NOMO-1 treated with DMSO at 0.1 percent for 48 hours (cell line): ENCODE results near the gene METTL8.
A peak's percentile ranks its signal among the peaks of the same experiment; 100 is the strongest.

Experiments
- DNase-seq: peaks from one replicate; lab custom pipeline; 2025; ENCODE audit not compliant: unreplicated experiment; lab: John Stamatoyannopoulos, UW

Gene METTL8

GRCh38 chr2:171346723-171347557 lies 86.8 kb downstream of the METTL8 start:
- no peak for DNase-seq

DNA sequence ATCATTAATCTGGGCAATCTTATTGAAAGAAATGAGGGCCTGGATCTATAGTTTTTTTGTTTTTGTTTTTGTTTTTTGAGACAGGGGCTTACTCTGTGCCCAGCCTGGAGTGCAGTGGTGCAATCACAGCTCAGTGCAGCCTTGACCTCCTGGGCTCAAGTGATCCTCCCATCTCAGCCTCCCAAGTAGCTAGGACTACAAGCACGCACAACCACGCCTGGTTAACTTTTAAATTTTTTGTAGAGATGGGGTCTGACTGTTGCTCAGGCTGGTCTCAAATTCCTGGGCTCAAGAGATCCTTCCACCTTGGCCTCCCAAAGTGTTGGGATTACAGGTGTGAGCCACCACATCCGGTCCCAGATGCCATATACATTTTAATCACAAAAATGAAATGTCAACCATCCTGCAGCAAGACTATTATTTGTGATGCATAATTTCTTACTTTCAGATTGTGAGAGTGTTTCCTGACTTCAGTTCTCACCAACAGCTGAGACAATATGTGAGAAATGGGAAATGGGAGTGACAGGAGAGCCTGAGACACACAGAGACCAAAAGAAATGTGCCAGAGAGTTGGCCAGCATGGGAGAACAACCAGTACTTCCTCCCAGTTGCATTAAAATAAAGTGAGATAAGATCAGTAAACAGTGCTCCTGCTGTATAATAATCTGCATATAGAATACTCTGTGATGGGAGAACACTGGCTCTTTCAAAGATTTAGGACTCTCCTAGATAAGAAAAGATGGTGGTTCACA lies 87.6 kb downstream of the METTL8 start:
- DNase-seq: no peak

DNA sequence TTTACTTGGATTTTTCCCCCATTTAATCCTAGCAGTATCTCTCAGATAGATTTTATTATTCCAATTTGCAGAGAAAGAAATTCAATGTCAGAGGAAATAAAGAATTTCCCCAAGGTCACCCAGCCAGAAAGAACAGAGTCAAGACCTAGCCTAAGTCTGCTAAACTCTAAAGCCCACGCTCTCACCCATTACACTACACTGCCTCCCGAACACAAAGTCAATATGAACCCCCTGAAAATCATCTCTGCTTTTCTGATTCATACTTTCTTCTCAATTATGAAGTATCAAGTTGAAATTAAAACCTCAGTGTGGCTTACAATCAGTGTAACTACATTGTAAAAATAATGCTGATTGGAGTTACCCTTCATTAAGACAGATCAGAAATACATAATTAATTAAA lies 89.6 kb downstream of the METTL8 start:
- no peak for DNase-seq

DNA sequence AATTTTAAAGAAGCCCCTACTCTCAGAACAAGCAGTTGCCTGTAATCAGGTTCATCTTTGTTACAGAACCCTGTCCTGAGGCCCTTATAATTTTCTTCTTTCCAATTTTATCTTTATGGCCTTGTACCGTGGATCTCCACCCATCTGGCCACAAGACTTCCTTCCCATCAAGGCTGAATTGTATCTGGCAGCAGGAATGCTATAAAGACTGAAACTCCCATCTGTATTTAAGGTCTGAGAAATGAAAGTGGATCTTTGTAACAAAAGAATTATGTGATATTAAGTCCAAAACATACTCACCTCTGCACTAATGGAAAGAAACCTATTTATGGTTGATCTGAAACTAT lies 91.8 kb downstream of the METTL8 start:
- no peak for DNase-seq

DNA sequence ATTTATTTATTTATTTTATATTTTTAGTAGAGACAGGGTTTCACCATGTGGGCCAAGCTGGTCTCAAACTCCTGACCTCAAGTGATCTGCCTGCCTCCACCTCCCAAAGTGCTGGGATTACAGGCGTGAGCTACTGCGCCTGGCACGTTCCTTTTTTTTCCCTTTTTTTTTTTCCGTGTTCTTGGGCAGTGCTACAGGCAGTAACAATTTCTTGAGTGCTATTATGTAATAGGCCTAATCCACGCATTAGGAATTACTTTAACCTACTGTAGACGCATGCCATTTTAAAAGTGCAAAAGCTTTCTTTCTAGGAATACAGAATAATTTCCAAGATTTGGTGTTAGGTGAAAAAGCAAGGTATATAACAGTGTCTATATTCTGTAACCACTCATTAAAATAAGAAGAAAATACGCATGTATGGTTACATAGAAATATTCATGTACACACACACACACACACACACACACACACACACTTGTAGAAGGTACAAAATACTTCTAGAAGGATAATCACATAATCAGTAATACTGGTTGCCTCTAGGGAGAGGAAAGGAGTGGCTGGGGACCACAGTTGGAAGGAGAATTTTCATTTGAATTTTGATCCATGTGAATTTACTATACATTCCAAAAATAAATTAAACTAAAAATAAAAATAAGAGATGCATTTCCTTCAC lies 92.3 kb downstream of the METTL8 start:
- no peak for DNase-seq

DNA sequence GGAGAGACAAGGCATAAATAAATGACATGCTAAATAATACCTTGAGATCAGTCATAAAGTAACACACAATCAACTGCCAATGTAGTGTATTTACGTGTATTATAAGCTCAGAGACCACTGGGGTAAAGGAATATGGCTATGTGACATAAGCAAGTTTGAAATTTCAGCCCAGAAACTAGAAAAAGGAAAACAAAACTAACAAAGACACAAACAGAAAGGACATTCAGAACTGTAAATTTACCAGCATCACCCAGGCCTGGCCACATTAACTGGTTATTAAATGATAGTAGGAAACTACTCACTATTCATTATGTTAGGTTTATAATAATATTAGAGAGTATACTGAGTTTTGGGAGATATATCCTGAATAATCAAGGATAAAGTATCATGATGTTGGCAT lies 98.8 kb downstream of the METTL8 start:
- no peak for DNase-seq

DNA sequence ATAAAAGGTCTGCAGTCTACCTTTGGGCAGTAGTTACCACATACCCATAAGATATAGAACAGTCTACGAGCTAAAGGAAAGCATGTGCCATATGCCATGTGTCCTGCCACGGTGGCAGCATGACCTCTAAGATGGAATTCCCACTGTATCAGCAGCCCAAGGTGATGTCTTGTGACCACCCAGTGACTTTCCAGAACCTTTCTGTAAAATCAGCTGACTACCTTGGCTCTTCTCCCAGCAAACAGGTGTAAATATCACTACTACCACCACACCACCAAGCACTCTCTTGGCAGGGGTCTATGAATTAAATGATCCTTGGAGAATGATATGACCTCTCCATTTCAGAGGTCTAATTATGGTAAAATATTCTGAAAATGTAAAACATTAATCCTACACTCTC lies 99.6 kb downstream of the METTL8 start:
- no peak for DNase-seq

DNA sequence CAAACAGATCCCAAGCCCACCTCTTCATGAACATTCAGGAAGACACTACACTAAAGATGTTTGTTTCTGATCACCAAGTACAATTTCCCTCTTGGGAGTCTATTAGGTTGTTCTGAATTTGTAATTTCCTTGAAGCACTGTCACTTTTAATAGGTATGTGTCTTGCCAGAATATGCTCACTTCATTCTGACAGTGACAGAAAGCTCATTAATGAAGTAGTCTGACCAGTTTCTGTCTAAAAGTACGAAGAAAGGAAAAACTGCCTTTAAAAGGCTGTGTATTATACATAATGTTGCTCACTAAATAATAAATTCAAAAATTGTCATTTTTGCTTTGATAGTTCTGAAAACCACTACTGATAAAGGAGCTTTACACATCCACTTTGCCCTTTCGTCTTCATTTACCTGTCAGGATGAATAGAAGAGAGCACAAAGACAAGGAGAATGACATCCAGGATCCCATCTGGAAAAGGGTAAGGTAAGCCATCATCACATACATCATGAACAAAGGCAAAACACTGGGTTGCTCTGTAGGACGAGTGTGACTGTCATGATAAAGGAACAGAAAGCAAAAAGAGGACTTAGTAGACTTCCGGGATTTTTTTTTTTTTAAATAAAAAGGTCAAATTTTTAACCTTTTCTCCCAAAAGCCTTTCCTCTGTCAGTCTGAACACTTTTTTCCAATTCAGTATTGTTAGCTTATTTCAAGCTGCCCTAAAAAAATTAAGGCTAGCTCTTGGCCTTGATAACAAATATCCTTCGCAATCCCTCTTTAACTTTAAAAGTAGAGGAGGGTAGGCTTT lies 103.4 kb downstream of the METTL8 start:
- DNase-seq: no peak

DNA sequence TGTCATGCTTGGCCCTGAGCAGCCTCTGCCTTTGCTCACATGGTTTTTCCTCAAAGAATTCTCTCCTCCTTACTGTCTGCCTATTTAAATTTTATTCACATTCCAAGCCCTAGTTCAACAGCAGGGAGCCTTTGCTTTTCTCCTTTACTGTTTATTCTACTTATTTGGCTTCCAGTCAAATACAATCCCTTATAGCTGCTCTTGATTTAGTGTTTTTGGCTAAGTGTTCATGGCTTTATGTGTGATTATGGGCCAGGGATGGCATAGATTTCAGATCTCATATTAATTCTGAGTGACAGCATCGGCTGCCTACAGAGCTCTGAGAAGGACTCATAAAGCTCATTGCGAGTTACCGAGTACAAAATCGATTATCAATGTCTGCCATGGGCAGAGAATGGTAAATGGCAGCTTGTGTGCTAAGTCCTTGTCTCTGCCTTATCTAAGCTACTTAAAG lies 106.7 kb downstream of the METTL8 start:
- no peak for DNase-seq

DNA sequence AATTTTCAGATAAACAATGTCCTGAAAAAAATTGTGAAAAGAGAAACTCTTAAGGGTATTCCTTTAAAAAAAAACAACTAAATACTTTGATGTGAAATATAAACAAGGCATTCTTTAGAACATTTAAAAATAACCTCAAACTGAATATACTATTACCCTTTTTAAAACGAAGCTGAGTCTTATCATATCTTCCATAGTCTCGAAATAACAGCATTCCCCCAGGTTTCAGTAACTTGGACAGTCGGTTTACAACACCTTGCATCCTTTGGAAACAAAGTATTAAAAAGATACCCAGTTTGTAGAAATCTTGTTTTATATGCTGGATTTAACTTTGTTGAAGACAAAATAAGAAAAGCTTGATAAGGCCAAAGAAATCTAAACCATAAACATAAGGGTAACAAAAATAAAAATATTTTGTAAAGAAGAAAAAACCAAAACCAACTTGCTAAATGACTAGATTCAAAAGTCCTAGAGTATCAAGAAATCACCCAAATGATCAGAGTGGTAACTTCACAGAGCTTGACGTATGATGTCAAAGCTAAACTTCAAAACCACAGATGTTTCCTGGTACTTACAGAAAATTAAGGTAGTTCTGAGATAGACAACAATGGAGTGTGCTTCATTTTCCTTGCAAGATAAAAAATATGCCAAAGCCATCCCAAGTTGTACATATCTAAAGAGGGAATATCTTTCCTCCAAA lies 107.8 kb downstream of the METTL8 start:
- DNase-seq: no peak

DNA sequence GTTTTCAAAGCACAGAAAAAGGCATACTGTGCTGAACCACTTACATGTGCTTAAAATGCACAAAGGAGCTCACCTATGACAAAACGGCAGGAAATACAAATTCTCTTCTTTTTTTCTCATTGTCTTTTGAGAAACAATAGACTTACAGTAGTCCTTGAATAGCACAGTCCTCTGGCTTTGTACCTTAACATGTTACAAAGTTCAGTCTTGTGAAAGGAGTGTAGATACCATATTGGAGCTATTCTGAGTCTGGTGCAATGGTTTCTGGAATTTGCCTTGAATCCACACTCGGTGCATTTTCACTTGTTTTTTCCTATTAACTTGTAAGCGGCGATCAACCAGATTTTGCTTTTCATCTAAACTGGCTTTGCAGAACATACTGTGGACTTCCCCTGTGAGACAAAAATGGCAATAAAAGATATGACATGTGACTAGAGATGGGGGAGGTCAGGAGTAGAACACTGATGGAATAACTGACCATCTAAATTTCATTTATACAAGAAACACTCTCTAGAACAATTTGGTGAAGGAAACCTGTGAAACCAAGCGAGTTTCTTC lies 109.7 kb downstream of the METTL8 start:
- peak; percentile 13 for DNase-seq

GRCh38 chr2:171322928-171323327 lies 110.9 kb downstream of the METTL8 start:
- no peak for DNase-seq

- no peak for DNase-seq
These were observed 113.1 kb downstream of the METTL8 start for GRCh38 chr2:171320731-171321130.

DNA sequence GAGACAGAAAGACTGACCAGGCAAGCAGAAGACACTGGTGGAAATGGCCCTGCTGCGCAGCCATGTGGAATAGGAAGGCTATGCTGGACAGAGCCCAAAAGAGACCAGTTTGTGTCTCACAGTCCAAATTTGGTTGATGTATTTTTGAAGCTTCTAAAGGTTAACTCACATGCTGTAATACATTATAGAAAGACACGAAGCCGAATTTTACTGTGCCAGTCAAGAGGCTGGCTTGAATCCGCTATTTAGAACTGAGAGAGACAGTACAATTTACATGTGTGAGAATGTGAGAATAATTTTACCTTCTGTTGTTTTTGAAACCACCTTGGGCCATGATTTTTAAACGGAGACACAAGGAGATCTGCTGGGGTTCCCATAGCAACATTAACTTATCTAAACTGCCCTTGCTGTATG lies 113.6 kb downstream of the METTL8 start:
- no peak for DNase-seq

GRCh38 chr2:171319164-171319810 lies 114.5 kb downstream of the METTL8 start:
- no peak for DNase-seq

- no peak for DNase-seq
These were observed 115.3 kb downstream of the METTL8 start for GRCh38 chr2:171318463-171318934.

- DNase-seq: no peak
These were observed 116.2 kb downstream of the METTL8 start for GRCh38 chr2:171317492-171318125.

GRCh38 chr2:171316755-171317337 lies 116.9 kb downstream of the METTL8 start:
- no peak for DNase-seq

- DNase-seq: no peak
These were observed 117.6 kb downstream of the METTL8 start for GRCh38 chr2:171316220-171316619.
